Measurements from ENCODE around the gene SDCCAG8.

SDCCAG8 gene

GRCh38 chr1:243393096-243393495, 137.3 kb downstream of the SDCCAG8 start:
- Mint-ChIP-seq H3K27ac (no peak overlapping the region), H3K9me3 (ENCODE audit: low read depth) (no peaks in the 10 kb centered on the region), H3K27me3 (no peaks in the 10 kb centered on the region), H3K36me3 (peaks cover 7% of the 10 kb centered on the region), H3K4me1 (ENCODE audit: low read depth) (peaks cover 4% of the 10 kb centered on the region), H3K4me3 (no peak overlapping the region)

DNA sequence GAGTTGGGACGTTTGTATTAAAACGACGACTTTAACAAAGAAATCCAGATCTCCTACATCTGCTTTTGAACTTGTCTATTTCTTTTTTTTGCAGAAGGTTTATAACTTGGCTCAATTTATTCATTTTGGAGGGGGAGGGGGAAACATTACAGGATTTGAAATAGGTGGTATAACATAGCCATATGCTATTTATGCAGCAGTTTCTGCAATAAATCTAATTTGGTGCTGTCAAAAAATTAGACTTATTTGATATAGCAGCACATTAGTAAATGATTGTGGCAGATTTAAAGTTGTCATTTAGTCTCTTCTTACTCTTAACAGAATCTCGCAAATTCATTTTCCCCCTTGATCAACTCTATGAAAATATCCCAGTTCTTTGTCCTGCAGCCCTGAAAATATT, 138.2 kb downstream of the SDCCAG8 start:
- Mint-ChIP-seq H3K4me1 (ENCODE audit: low read depth) (peaks cover 4% of the 10 kb centered on the region), H3K36me3 (peaks cover 7% of the 10 kb centered on the region), H3K4me3 (no peak overlapping the region), H3K27me3 (no peaks in the 10 kb centered on the region), H3K27ac (no peak overlapping the region), H3K9me3 (ENCODE audit: low read depth) (no peaks in the 10 kb centered on the region)

DNA sequence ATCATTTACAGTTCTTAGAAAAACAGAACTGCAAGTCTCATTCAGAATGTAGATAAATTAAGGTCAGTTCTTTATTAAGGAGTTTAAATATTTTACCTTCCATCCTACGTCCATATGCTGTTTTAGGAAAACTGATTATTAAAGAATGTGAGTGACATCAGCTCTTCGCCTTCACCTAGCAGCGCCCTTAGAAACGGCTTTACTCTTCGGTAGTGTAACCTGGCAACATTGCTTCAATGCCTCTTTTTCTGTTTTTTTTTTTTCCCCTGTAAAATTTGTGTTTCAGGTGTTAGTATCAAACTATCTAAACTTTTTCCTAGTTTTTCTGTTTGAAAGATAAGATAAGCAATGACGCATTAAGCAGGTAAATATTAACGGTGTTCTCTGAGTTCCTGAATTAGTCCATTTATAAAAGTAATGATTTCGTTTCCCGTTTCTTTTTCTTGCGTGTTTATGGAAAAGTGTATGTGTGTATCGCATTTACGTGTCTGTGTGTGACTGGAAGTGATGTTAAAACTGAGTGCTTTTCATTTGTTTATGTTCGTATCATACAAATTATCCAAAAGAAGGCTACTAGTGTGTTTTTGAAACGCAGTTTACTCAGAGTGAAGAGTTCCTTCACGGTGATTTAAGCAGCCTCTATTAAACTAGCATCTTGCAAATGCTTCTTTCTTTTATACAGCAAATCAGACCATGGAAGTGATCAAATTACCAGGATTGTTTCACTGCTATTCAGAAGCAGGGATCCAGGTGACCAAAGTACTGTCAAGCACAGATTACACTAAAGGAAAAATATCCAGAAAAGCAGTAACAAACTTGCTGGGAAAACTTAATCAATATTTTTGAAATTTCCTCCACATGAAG, 139.0 kb downstream of the SDCCAG8 start:
- H3K27me3 Mint-ChIP-seq: no peaks in the 10 kb centered on the region
- no peaks in the 10 kb centered on the region for H3K9me3 Mint-ChIP-seq (ENCODE audit: low read depth)
- H3K4me3 Mint-ChIP-seq: no peak overlapping the region
- peaks cover 7% of the 10 kb centered on the region for H3K36me3 Mint-ChIP-seq
- H3K27ac Mint-ChIP-seq: no peak overlapping the region
- peaks cover 2% of the 10 kb centered on the region for H3K4me1 Mint-ChIP-seq (ENCODE audit: low read depth)

GRCh38 chr1:243396424-243396823, 140.6 kb downstream of the SDCCAG8 start:
- Mint-ChIP-seq H3K9me3 (ENCODE audit: low read depth) (no peaks in the 10 kb centered on the region), H3K27ac (no peak overlapping the region), H3K27me3 (no peaks in the 10 kb centered on the region), H3K4me1 (ENCODE audit: low read depth) (no peaks in the 10 kb centered on the region), H3K36me3 (peaks cover 13% of the 10 kb centered on the region), H3K4me3 (no peak overlapping the region)

DNA sequence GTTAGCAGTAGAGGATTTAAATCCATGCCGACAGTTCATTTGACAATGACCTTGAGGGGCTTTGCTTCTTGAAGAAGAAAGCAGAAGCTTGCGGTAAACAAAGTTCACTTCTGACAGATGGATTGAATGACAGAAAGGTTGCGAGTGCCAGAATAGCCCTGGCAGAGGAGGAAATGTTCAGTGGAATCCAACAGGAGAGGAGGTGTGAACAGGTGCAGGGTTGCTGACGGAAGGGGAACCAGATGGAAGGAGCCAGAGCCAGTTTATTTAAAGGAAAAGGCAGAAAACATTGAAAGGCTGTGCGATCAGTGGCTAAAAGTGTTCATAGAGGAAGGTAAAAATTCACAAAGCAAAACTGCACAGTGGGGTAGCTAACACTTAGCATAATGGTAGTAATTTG, 141.0 kb downstream of the SDCCAG8 start:
- Mint-ChIP-seq H3K36me3 (peaks cover 13% of the 10 kb centered on the region), H3K4me1 (ENCODE audit: low read depth) (no peaks in the 10 kb centered on the region), H3K27me3 (no peaks in the 10 kb centered on the region), H3K9me3 (ENCODE audit: low read depth) (no peaks in the 10 kb centered on the region), H3K4me3 (no peak overlapping the region), H3K27ac (no peak overlapping the region)

- Mint-ChIP-seq H3K27me3 (no peaks in the 10 kb centered on the region), H3K27ac (no peak overlapping the region), H3K4me1 (ENCODE audit: low read depth) (no peaks in the 10 kb centered on the region), H3K4me3 (no peak overlapping the region), H3K9me3 (ENCODE audit: low read depth) (no peaks in the 10 kb centered on the region), H3K36me3 (peaks cover 13% of the 10 kb centered on the region)
Observed at GRCh38 chr1:243397613-243398321, 141.9 kb downstream of the SDCCAG8 start.

DNA sequence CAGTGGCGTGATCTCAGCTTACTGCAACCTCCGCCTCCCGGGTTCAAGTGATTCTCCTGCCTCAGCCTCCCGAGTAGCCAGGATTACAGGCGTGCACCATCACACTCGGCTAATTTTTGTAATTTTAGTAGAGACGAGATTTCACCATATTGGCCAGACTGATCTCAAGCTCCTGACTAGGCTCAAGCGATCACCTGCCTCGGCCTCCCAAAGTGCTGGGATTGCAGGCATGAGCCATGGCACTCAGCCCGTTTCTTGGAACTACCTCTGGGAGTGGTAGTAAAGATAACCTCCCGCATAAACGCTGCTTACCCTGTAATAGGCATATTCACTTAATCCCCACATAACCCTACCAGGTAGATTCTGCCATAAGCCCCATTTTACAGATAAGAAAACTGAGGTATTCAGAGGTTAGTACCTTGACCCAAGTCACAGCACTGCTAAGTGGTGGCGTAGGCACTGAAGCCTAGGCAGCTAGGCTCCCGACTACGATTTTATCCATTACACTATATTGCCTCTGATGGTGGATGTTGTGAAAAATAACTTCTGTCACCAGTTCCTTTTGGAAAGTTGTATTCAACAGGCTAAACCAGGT, 143.8 kb downstream of the SDCCAG8 start:
- H3K27me3 Mint-ChIP-seq: no peaks in the 10 kb centered on the region
- H3K4me3 Mint-ChIP-seq: no peak overlapping the region
- no peak overlapping the region for H3K27ac Mint-ChIP-seq
- H3K36me3 Mint-ChIP-seq: peaks cover 13% of the 10 kb centered on the region
- no peaks in the 10 kb centered on the region for H3K4me1 Mint-ChIP-seq (ENCODE audit: low read depth)
- no peaks in the 10 kb centered on the region for H3K9me3 Mint-ChIP-seq (ENCODE audit: low read depth)

- Mint-ChIP-seq H3K4me3 (no peak overlapping the region), H3K9me3 (ENCODE audit: low read depth) (no peaks in the 10 kb centered on the region), H3K4me1 (ENCODE audit: low read depth) (peaks cover 4% of the 10 kb centered on the region), H3K27ac (no peak overlapping the region), H3K27me3 (no peaks in the 10 kb centered on the region), H3K36me3 (peaks cover 13% of the 10 kb centered on the region)
Observed at GRCh38 chr1:243402868-243403267, 147.0 kb downstream of the SDCCAG8 start.

DNA sequence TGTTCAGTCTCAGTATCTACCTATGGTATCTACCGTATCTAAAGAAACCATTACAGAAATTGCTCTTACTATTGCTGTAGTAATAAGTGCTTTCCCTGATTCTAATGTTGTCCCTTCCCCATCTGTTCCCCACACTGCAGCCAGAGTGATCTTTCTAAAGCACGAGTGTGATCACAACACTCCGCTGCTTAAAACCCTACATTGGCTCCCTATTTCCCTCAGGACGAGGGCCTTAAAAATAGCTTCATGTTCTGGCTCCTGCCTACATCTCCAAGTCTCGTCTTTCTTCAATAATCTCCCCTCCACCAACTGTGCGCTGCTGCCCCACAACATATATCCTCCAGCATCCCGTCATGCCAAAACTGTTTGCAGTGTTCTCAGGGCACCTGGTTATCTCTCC, 150.6 kb downstream of the SDCCAG8 start:
- H3K9me3 Mint-ChIP-seq (ENCODE audit: low read depth): no peaks in the 10 kb centered on the region
- peaks cover 4% of the 10 kb centered on the region for H3K4me1 Mint-ChIP-seq (ENCODE audit: low read depth)
- no peaks in the 10 kb centered on the region for H3K27me3 Mint-ChIP-seq
- H3K27ac Mint-ChIP-seq: no peak overlapping the region
- H3K36me3 Mint-ChIP-seq: peaks cover 7% of the 10 kb centered on the region
- H3K4me3 Mint-ChIP-seq: no peak overlapping the region

- no peak overlapping the region for H3K27ac Mint-ChIP-seq
- peaks cover 9% of the 10 kb centered on the region for H3K36me3 Mint-ChIP-seq
- H3K27me3 Mint-ChIP-seq: no peaks in the 10 kb centered on the region
- H3K4me3 Mint-ChIP-seq: no peak overlapping the region
- peaks cover 4% of the 10 kb centered on the region for H3K4me1 Mint-ChIP-seq (ENCODE audit: low read depth)
- no peaks in the 10 kb centered on the region for H3K9me3 Mint-ChIP-seq (ENCODE audit: low read depth)
Observed at GRCh38 chr1:243407284-243408018, 151.6 kb downstream of the SDCCAG8 start.

- Mint-ChIP-seq H3K27ac (no peak overlapping the region), H3K4me3 (no peak overlapping the region), H3K4me1 (ENCODE audit: low read depth) (peaks cover 5% of the 10 kb centered on the region), H3K9me3 (ENCODE audit: low read depth) (no peaks in the 10 kb centered on the region), H3K27me3 (no peaks in the 10 kb centered on the region), H3K36me3 (peaks cover 9% of the 10 kb centered on the region)
Observed at GRCh38 chr1:243408479-243408878, 152.6 kb downstream of the SDCCAG8 start.

- Mint-ChIP-seq H3K4me1 (ENCODE audit: low read depth) (peaks cover 8% of the 10 kb centered on the region), H3K9me3 (ENCODE audit: low read depth) (no peaks in the 10 kb centered on the region), H3K27ac (no peak overlapping the region)
Observed at GRCh38 chr1:243409284-243409683, 153.4 kb downstream of the SDCCAG8 start.

GRCh38 chr1:243411472-243411871, 155.6 kb downstream of the SDCCAG8 start:
- Mint-ChIP-seq H3K36me3 (peaks cover 17% of the 10 kb centered on the region), H3K4me1 (ENCODE audit: low read depth) (peaks cover 11% of the 10 kb centered on the region), H3K4me3 (no peak overlapping the region), H3K27ac (no peak overlapping the region), H3K27me3 (no peaks in the 10 kb centered on the region), H3K9me3 (ENCODE audit: low read depth) (no peaks in the 10 kb centered on the region)

More at GRCh38 chr1:243409284-243409683, 153.4 kb downstream of the SDCCAG8 start:
- peaks cover 12% of the 10 kb centered on the region for H3K36me3 Mint-ChIP-seq
- H3K27me3 Mint-ChIP-seq: no peaks in the 10 kb centered on the region
- no peak overlapping the region for H3K4me3 Mint-ChIP-seq

DNA sequence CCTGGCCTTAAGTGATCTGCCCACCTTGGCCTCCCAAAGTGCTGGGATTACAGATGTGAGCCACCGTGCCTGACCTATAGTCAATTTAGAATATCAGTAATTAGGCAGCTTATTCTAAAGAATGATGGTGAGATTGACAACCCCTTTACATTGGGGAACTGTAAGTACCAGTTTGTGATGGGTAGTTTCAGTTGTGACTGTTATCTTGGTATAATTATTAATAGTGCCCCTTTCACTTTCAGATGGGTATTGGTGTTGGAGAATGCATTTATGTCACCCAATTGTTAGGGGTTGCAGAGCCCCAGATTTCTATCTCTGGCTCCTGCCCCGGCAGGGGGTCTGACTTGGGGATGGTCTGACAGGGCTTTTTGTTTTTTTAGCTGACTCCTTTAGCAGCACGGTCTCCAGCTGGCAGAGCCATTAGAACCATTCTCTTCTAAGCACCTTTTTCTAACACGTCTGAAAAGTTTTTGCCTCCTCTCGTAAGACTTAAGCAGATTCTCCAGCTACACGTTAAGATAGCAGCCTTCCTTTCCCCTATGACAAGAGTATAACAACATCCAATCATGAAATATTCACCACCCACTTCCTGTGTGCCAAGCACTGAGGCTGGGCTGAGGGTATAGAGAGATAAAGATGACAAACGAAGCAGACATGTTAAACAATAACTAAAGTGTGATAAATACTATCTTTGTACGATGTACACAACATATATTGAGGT, 157.8 kb downstream of the SDCCAG8 start:
- H3K4me1 Mint-ChIP-seq (ENCODE audit: low read depth): peaks cover 8% of the 10 kb centered on the region
- no peak overlapping the region for H3K27ac Mint-ChIP-seq
- no peak overlapping the region for H3K4me3 Mint-ChIP-seq

More for the DNA sequence above, 157.8 kb downstream of the SDCCAG8 start:
- H3K27me3 Mint-ChIP-seq: no peaks in the 10 kb centered on the region
- H3K36me3 Mint-ChIP-seq: peaks cover 23% of the 10 kb centered on the region
- no peaks in the 10 kb centered on the region for H3K9me3 Mint-ChIP-seq (ENCODE audit: low read depth)
